A549 treated with Mapracorat at 1 μM for 4 hours (cell line): ENCODE results near the gene CSMD2. TPM values are rescaled to one million over a fixed set of nuclear protein-coding genes. Genes with fewer than 3 reads are reported as not detected.

Source experiments
- total RNA-seq: library from RNA; stranded (reverse); fragments of 200-300 nt; extraction: Qiagen RNA extraction; gene quantifications from 5 replicates; pipeline ENCODE4 v1.2.3, GENCODE V29; 2022

CSMD2 gene
- not detected in 5 replicates for total RNA-seq

DNA sequence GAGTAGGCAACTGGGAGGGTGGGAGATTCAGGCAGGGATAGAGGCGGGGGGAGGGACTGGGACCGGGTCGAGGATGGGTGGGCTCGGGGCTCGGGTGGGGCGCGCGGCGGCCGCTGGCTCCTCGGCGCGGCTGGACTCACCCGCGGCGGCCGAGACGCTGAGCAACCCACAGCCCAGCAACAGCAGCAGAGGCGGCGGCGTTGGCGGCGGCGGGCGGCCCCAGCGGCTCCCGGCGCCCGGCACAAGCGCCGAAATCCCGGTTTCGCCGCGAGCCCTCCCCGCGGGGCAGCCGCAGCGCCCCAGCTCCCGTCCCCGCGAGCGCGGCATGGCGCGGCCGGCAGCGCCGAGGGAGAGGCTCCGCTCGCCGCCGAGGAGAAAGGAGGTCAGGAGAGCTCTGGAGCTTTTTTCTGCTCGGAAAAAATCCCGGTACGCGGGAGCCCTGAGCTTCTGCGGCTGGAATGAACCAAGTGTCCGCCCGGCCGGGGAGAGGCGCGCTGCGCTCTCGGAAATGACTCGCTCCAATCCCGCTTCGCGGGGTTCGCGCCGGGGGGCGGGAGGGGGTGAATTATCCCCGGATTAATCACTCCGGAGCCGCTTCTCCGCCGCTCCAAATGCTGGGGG lies at the start of gene CSMD2:
CSMD2 (minus strand) TSS at position 460 of the 621 bp plus-strand sequence; CDS start at position 327, 133 bp downstream.

DNA sequence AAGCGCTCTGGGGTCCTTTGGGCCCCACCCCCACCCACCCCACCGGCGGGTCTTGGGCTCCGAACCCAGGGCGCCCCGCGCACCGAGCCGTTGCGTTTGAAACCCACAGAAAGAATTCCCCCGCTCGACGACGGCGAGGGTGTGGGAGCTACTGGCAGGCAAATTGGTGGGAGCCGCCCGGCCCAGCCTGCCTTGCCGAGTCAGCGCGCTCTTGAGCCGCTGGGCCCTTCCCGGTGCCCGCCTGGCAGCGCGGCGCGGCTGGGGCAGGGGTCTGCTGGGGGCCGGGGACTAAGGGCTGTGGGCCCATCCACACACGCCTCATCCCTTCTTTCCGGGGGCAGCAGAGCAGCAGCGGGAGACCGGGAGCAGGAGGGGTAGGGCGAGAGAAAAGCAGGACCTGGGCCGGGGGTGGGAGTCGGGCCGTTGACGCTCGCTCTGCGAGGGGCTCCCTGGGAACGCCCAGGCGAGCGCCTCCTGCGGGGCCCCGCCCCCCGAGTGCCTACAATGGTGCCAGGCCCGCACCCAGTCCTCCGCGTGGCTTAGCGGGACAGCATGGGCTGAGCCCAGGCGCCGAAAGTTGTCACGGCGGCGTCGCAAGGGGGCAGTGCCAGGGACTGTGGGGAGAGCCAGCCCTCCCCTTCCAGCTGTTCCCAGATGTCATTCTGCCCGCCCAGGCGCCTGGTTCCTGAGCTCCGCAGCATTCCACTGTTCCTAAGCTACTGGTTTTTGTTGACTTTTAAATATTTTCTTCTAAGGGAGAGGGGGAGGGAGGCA lies 12.0 kb upstream of the CSMD2 start, which contains the start of gene C1orf94:
C1orf94 (plus strand) TSS at position 78 of the 774 bp plus-strand sequence. CDS start 883 bp downstream, outside the sequence.

DNA sequence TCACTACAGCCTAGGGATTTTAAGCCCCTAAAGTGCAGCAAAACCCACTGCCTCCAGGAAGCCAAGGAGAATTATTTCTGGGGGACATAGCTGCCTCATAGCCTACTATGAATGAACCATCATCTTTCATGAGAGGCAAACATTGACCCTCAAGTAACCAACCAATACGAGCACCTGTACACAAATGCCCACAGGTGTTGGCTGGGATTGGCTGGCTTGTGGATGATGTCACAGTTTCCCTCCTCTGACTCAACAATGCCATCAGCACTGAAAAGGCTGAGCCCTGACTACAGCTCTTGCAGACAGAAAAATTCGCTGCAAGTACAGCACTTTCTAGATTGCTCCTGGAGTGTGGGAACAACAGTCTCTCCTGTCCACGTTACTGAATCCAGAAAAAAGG lies 301.3 kb downstream of the CSMD2 start, which contains the start of gene HMGB4:
HMGB4 (plus strand) TSS at position 301 of the 400 bp plus-strand sequence. CDS start 113 bp downstream, outside the sequence.

DNA sequence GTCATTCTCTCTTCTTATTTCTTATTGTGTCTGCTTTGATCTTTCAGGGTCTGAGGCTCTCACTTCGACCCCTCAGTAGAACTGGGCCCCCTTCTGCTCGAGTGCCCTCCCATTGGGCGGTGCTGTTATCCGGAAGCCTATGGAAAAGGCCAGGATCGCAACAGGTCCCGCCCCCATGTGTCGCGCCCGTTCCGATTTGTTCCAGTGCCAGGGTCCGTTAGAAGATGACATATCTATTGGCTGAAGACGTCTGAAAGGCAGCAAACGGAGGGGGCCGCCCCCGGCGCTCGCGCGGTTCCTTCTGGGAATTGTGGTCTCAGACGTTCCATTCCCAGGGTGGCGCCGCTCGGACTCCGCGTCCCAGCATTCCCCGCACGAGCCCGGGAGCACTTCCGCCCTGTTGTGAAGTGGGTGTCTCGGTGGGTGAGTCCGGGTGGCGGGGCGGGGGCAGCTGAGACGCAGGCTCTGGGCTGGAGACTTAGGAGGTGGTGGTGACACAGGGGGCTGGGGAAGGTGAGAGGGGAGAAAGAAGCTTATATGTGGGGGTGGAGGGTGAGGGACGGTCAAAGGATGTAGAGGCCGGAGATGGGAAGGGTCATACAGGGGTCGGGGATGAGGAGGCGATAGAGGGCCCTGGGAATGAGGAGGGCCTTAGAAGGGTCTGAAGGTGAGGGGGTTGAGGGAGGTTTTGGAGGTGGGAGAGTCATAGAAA lies 692.6 kb downstream of the CSMD2 start, which contains the start of gene ZSCAN20:
ZSCAN20 (plus strand) TSS at position 377 of the 712 bp plus-strand sequence. CDS start 6,644 bp downstream, outside the sequence.

Other genes with a start within 250 kb of the CSMD2 start
- gene C1orf94, start 11.7 kb upstream of the CSMD2 start, total RNA-seq: not detected in 5 replicates